Testis (tissue), 3 donors: Measurements from ENCODE around the gene GBP5. TPM values are rescaled to one million over a fixed set of nuclear protein-coding genes. Genes with fewer than 3 reads are reported as not detected.
A peak's percentile ranks its signal among the peaks of the same experiment; 100 is the strongest.
"Not testable (repeated sequence)": the region's sequence is repeated elsewhere in the genome, so short reads cannot be mapped to it uniquely, and the experiment has no call there.

ENCODE experiments used
- DNase-seq: peaks from one replicate; pipeline ENCODE4 v3.0.0-alpha.2; 2019
- H3K27ac ChIP-seq, 2 donors: fragments of 200-600 bp; sonication (generic); one replicate each; pipeline ENCODE4 v1.5.1; 2019
- H3K27me3 ChIP-seq: fragments of 200-600 bp; sonication (generic); one replicate; pipeline ENCODE4 v1.5.1; 2019
- H3K36me3 ChIP-seq: fragments of 200-600 bp; sonication (generic); one replicate; pipeline ENCODE4 v1.5.1; 2017; ENCODE audit warnings: low read depth; ENCODE audit errors: missing control alignments
- H3K4me1 ChIP-seq: fragments of 200-600 bp; sonication (generic); one replicate; pipeline ENCODE4 v1.5.1; 2019
- H3K4me3 ChIP-seq, 2 donors: fragments of 200-600 bp; sonication (generic); one replicate each; pipeline ENCODE4 v1.5.1; 2017 to 2019
- H3K9me3 ChIP-seq: fragments of 200-600 bp; sonication (generic); one replicate; pipeline ENCODE4 v1.5.1; 2017
- CTCF ChIP-seq, 3 experiments: fragments of 450-650 bp in 2 of 3; fragments of 200-600 bp in 1 of 3; sonication (generic) in 1 of 3; IDR thresholded peaks; one replicate each; pipeline ENCODE4 v1.5.1; 2016 to 2019; ENCODE audit warnings: antibody characterized with exemption in 3 of 3, mild to moderate bottlenecking in 2 of 3, moderate library complexity in 1 of 3
- POLR2A ChIP-seq: fragments of 450-650 bp; IDR thresholded peaks from one replicate; pipeline ENCODE4 v1.6.1; 2017; ENCODE audit warnings: antibody characterized with exemption, mild to moderate bottlenecking, moderate library complexity
- WGBS, 2 donors: methylation state at CpG; one replicate each; pipeline ENCODE4 v1.1.5; 2018; 5-methylcytosine and 5-hydroxymethylcytosine counted together
- intact Hi-C: fragments of 100-400 bp; cut with DNase I; formaldehyde crosslinking; loops from one replicate; pipeline ENCODE4 v1.15.1; 2023; ENCODE audit warnings: low total_unique reads
- polyA plus RNA-seq: library from polyadenylated mRNA; stranded (reverse); fragments of 350-450 nt; fragmentation: Illumina TruSeq; extraction: RNeasy Lipid Tissue Mini Kit (QIAGEN cat#74804); gene quantifications from one replicate; pipeline ENCODE4 v1.2.3, GENCODE V29; 2014; ENCODE audit warnings: low read depth, low replicate concordance; ENCODE audit not compliant: insufficient read depth
- total RNA-seq, 2 donors: library from RNA; depleted of rRNA; stranded (reverse); fragments of >200 nt; gene quantifications; one replicate each; pipeline ENCODE4 v1.2.3, GENCODE V29; 2016

GBP5 gene
- total and polyA plus RNA-seq, 3 donors from 2014 or later: 5.6 to 12.0 (median 8.6) TPM

GRCh38 chr1:89260042-89260441 lies 12.6 kb downstream of the GBP5 start:
- intact Hi-C loops: no loop called here
- Histone ChIP-seq H3K4me3 (no peak overlapping the region), H3K9me3 (no peaks in the 10 kb centered on the region), H3K27ac (peak overlapping the region in 1 of 2 donors; percentile 25), H3K36me3 (no peaks in the 10 kb centered on the region), H3K27me3 (no peaks in the 10 kb centered on the region), H3K4me1 (peaks cover 10% of the 10 kb centered on the region)
- no peak for TF ChIP-seq CTCF (IDR thresholded peaks at IDR 0.05)
- 86 to 88% methylated on average over 4 of the region's 4 CpGs for WGBS, 2 donors
- no peak for DNase-seq

GRCh38 chr1:89259283-89259971 lies 13.2 kb downstream of the GBP5 start:
- no peak for TF ChIP-seq CTCF (IDR thresholded peaks at IDR 0.05)
- no peak for TF ChIP-seq POLR2A
- H3K9me3 ChIP-seq: no peaks in the 10 kb centered on the region
- DNase-seq: no peak
- peaks cover 10% of the 10 kb centered on the region for H3K4me1 ChIP-seq
- intact Hi-C loops: no loop called here
- WGBS, 2 donors: 80 to 87% methylated on average over 11 of the region's 11 CpGs
- no peaks in the 10 kb centered on the region for H3K36me3 ChIP-seq
- H3K27me3 ChIP-seq: no peaks in the 10 kb centered on the region
- H3K4me3 ChIP-seq: no peak overlapping the region
- peak overlapping the region in 1 of 2 donors; percentile 13 for H3K27ac ChIP-seq

GRCh38 chr1:89257041-89257440 lies 15.6 kb downstream of the GBP5 start:
- no peaks in the 10 kb centered on the region for H3K27me3 ChIP-seq
- no peak overlapping the region for H3K4me3 ChIP-seq
- no peaks in the 10 kb centered on the region for H3K36me3 ChIP-seq
- peaks cover 10% of the 10 kb centered on the region for H3K4me1 ChIP-seq
- DNase-seq: no peak
- no peak for TF ChIP-seq CTCF (IDR thresholded peaks at IDR 0.05)
- no peak for TF ChIP-seq POLR2A
- 69 to 73% methylated on average over 2 of the region's 2 CpGs for WGBS, 2 donors
- no peaks in the 10 kb centered on the region for H3K9me3 ChIP-seq
- no peak overlapping the region for H3K27ac ChIP-seq
- intact Hi-C loops: no loop called here

- H3K36me3 ChIP-seq, intact Hi-C loops, H3K4me3 ChIP-seq, DNase-seq, H3K4me1 ChIP-seq, H3K27me3 ChIP-seq, H3K9me3 ChIP-seq, H3K27ac ChIP-seq: not testable (repeated sequence)
- 92 to 97% methylated on average over 8 of the region's 8 CpGs for WGBS, 2 donors
Measured at GRCh38 chr1:89255581-89255980, 17.1 kb downstream of the GBP5 start.

- no peak for TF ChIP-seq CTCF (IDR thresholded peaks at IDR 0.05)
- Histone ChIP-seq H3K27ac (no peak overlapping the region), H3K27me3 (no peaks in the 10 kb centered on the region), H3K4me1 (no peaks in the 10 kb centered on the region), H3K9me3 (no peaks in the 10 kb centered on the region), H3K36me3 (no peaks in the 10 kb centered on the region), H3K4me3 (no peak overlapping the region)
- intact Hi-C loops: no loop called here
- DNase-seq: no peak
- 71 to 77% methylated on average over 4 of the region's 4 CpGs for WGBS, 2 donors
Measured at GRCh38 chr1:89254658-89255287, 17.9 kb downstream of the GBP5 start.
